Esophagus squamous epithelium (tissue), 5 donors: Measurements from ENCODE around the gene L3MBTL1. TPM values are rescaled to one million over a fixed set of nuclear protein-coding genes. Genes with fewer than 3 reads are reported as not detected.

Experiments used
- DNase-seq: peaks from one replicate; lab custom pipeline; 2025; lab: John Stamatoyannopoulos, UW
- H3K27ac ChIP-seq, 4 donors: fragments of 200-600 bp; sonication (generic); one replicate each; pipeline ENCODE4 v1.5.1; 2016 to 2019; ENCODE audit warnings: mild to moderate bottlenecking in 1 of 4
- H3K27me3 ChIP-seq, 4 donors: fragments of 200-600 bp; sonication (generic); 1 replicate in 3 of 4; 2 replicates in 1 of 4; pipeline versions ENCODE4 v1.5.1 to v1.6.0; 2017 to 2021; ENCODE audit warnings: antibody characterized with exemption in 1 of 4
- H3K36me3 ChIP-seq, 3 donors: fragments of 200-600 bp; sonication (generic); one replicate each; pipeline ENCODE4 v1.5.1; 2016 to 2019
- H3K4me1 ChIP-seq, 3 donors: fragments of 200-600 bp; sonication (generic); one replicate each; pipeline ENCODE4 v1.5.1; 2017 to 2019
- H3K4me3 ChIP-seq, 4 donors: fragments of 200-600 bp; sonication (generic); 1 replicate in 3 of 4; 2 replicates in 1 of 4; pipeline ENCODE4 v1.5.1; 2016 to 2019; ENCODE audit warnings: mild to moderate bottlenecking in 2 of 4, moderate library complexity in 1 of 4
- H3K9me3 ChIP-seq, 3 donors: fragments of 200-600 bp; sonication (generic); one replicate each; pipeline ENCODE4 v1.5.1; 2016 to 2019
- CTCF ChIP-seq, 6 experiments: fragments of 450-650 bp in 4 of 6; fragments of 200-600 bp in 2 of 6; sonication (generic) in 2 of 6; IDR thresholded peaks; one replicate each; pipeline ENCODE4 v1.5.1; 2016 to 2019; ENCODE audit warnings: antibody characterized with exemption in 6 of 6, mild to moderate bottlenecking in 4 of 6, moderate library complexity in 4 of 6
- POLR2A ChIP-seq, 4 donors: fragments of 450-650 bp; IDR thresholded peaks; one replicate each; pipeline ENCODE4 v1.6.1; 2017; ENCODE audit warnings: antibody characterized with exemption in 4 of 4, mild to moderate bottlenecking in 4 of 4, moderate library complexity in 3 of 4
- WGBS, 2 donors: methylation state at CpG; one replicate each; pipeline ENCODE4 v1.1.5; 2018; 5-methylcytosine and 5-hydroxymethylcytosine counted together
- intact Hi-C: fragments of 100-400 bp; cut with DNase I; formaldehyde crosslinking; loops from one replicate; pipeline ENCODE4 v1.15.0; 2022
- total RNA-seq, 4 donors: library from RNA; depleted of rRNA; stranded (reverse); fragments of >200 nt; gene quantifications; one replicate each; pipeline ENCODE4 v1.1.0, GENCODE V29; 2016
- donor health status: DM: yes; HTN: yes; CAD: no.

L3MBTL1 gene
- total RNA-seq, 4 donors from 2014 or later = 3.5 to 31.7 (median 7.9) TPM

GRCh38 chr20:43520074-43520630 is 12.7 kb downstream of the L3MBTL1 start:
- no peak overlapping the region for H3K27ac ChIP-seq
- WGBS, 2 donors = 87 to 100% methylated on average over 1 of the region's 1 CpG
- H3K4me1 ChIP-seq = peaks cover 0 to 14% (median 6%) of the 10 kb centered on the region in 3 donors
- peaks cover 0 to 4% (median 0%) of the 10 kb centered on the region in 3 donors for H3K9me3 ChIP-seq
- no peak for DNase-seq
- intact Hi-C loops = no loop called here
- TF ChIP-seq POLR2A (IDR thresholded peaks at IDR 0.05) (no peak), CTCF (IDR thresholded peaks at IDR 0.05) (no peak)
- no peaks in the 10 kb centered on the region for H3K27me3 ChIP-seq
- peaks cover 0 to 12% (median 0%) of the 10 kb centered on the region in 3 donors for H3K36me3 ChIP-seq
- no peak overlapping the region for H3K4me3 ChIP-seq

GRCh38 chr20:43525021-43525420 is 17.5 kb downstream of the L3MBTL1 start:
- Histone ChIP-seq H3K4me3 (no peak overlapping the region), H3K27me3 (no peaks in the 10 kb centered on the region), H3K27ac (no peak overlapping the region), H3K9me3 (peaks cover 0 to under 1% (median 0%) of the 10 kb centered on the region in 3 donors), H3K36me3 (peaks cover 0 to under 1% (median 0%) of the 10 kb centered on the region in 3 donors), H3K4me1 (no peaks in the 10 kb centered on the region)
- no peak for TF ChIP-seq CTCF (IDR thresholded peaks at IDR 0.05)
- TF ChIP-seq POLR2A (IDR thresholded peaks at IDR 0.05) = no peak
- WGBS, 2 donors = 64 to 85% methylated on average over 5 of the region's 5 CpGs
- intact Hi-C loops = no loop called here
- DNase-seq = no peak

- intact Hi-C loops = no loop called here
- H3K27me3 ChIP-seq = no peaks in the 10 kb centered on the region
- no peak overlapping the region for H3K4me3 ChIP-seq
- DNase-seq = no peak
- 83 to 87% methylated on average over 7 to 8 of the region's 8 CpGs for WGBS, 2 donors
- H3K27ac ChIP-seq = no peak overlapping the region
- TF ChIP-seq POLR2A (IDR thresholded peaks at IDR 0.05) (no peak), CTCF (IDR thresholded peaks at IDR 0.05) (no peak)
- H3K9me3 ChIP-seq = no peaks in the 10 kb centered on the region
- H3K4me1 ChIP-seq = no peaks in the 10 kb centered on the region
- H3K36me3 ChIP-seq = peaks cover 0 to 8% (median 0%) of the 10 kb centered on the region in 3 donors
Observed at GRCh38 chr20:43528258-43528875, 20.9 kb downstream of the L3MBTL1 start.

- WGBS, 2 donors = 79 to 80% methylated on average over 3 to 4 of the region's 5 CpGs
- no peak for DNase-seq
Observed at GRCh38 chr20:43529051-43529450, 21.6 kb downstream of the L3MBTL1 start.

More at GRCh38 chr20:43529051-43529450, 21.6 kb downstream of the L3MBTL1 start:
- no peaks in the 10 kb centered on the region for H3K9me3 ChIP-seq
- intact Hi-C loops = no loop called here
- no peak overlapping the region for H3K4me3 ChIP-seq
- no peak for TF ChIP-seq POLR2A (IDR thresholded peaks at IDR 0.05)
- TF ChIP-seq CTCF (IDR thresholded peaks at IDR 0.05) = no peak
- H3K27ac ChIP-seq = no peak overlapping the region
- H3K27me3 ChIP-seq = no peaks in the 10 kb centered on the region
- H3K36me3 ChIP-seq = peaks cover 0 to 8% (median 0%) of the 10 kb centered on the region in 3 donors
- no peaks in the 10 kb centered on the region for H3K4me1 ChIP-seq
